RWPE2 (cell line): ENCODE measurements around the gene MED16.
"Not testable (repeated sequence)": the region's sequence is repeated elsewhere in the genome, so short reads cannot be mapped to it uniquely, and the experiment has no call there.

Experiments
- ATAC-seq: fragments of 200-7000 bp; cut with Tn5 transposase; 3 replicates; pipeline ENCODE4 v1.9.1; 2021; ENCODE audit warnings: low read depth
- DNase-seq: peaks from one replicate; pipeline ENCODE4 v3.0.0-alpha.2; 2020; ENCODE audit warnings: low spot score
- H3K27ac ChIP-seq: fragments of 450-650 bp; 2 replicates; pipeline ENCODE4 v1.5.1; 2017; ENCODE audit warnings: mild to moderate bottlenecking; ENCODE audit not compliant: poor library complexity, severe bottlenecking
- H3K27me3 ChIP-seq: fragments of 250-450 bp; sonication (Bioruptor Pico); 2 replicates; pipeline ENCODE4 v1.5.1; 2021; ENCODE audit warnings: mild to moderate bottlenecking, moderate library complexity; ENCODE audit not compliant: insufficient read depth, poor library complexity, severe bottlenecking
- H3K36me3 ChIP-seq: fragments of 250-450 bp; sonication (Bioruptor Pico); 2 replicates; pipeline ENCODE4 v1.5.1; 2020; ENCODE audit warnings: low read depth, mild to moderate bottlenecking, moderate library complexity
- H3K4me1 ChIP-seq: fragments of 250-450 bp; sonication (Bioruptor Pico); 2 replicates; pipeline ENCODE4 v1.5.1; 2021; ENCODE audit warnings: mild to moderate bottlenecking, moderate library complexity; ENCODE audit not compliant: insufficient read depth, poor library complexity, severe bottlenecking
- H3K4me3 ChIP-seq: fragments of 250-450 bp; sonication (Bioruptor Pico); 2 replicates; pipeline ENCODE4 v1.5.1; 2021; ENCODE audit warnings: mild to moderate bottlenecking, moderate library complexity; ENCODE audit not compliant: severe bottlenecking
- H3K9me3 ChIP-seq: fragments of 250-450 bp; sonication (Bioruptor Pico); 2 replicates; pipeline ENCODE4 v1.5.1; 2021; ENCODE audit warnings: mild to moderate bottlenecking, moderate library complexity; ENCODE audit not compliant: severe bottlenecking
- CTCF ChIP-seq: fragments of 450-650 bp; IDR thresholded peaks from one replicate; pipeline ENCODE4 v1.5.1; 2017; ENCODE audit warnings: mild to moderate bottlenecking, moderate library complexity; ENCODE audit not compliant: poor library complexity, severe bottlenecking

Gene MED16

GRCh38 chr19:879711-880438 lies 13.1 kb downstream of the MED16 start:
- H3K9me3 ChIP-seq, result no peaks in the 10 kb centered on the region
- no peaks in the 10 kb centered on the region for H3K27me3 ChIP-seq
- H3K4me1 ChIP-seq, result no peaks in the 10 kb centered on the region
- DNase-seq, result no peak
- no peak for TF ChIP-seq CTCF
- H3K4me3 ChIP-seq, result no peak overlapping the region
- H3K27ac ChIP-seq, result no peak overlapping the region
- H3K36me3 ChIP-seq, result peaks cover 27% of the 10 kb centered on the region
- ATAC-seq, result no peak

- DNase-seq, H3K27ac ChIP-seq, H3K4me1 ChIP-seq, H3K27me3 ChIP-seq, ATAC-seq, H3K4me3 ChIP-seq, H3K9me3 ChIP-seq: not testable (repeated sequence)
- H3K36me3 ChIP-seq, result peaks cover 21% of the 10 kb centered on the region
Observed at GRCh38 chr19:878751-879561, 14.0 kb downstream of the MED16 start.

- not testable (repeated sequence) for DNase-seq, H3K27ac ChIP-seq, H3K9me3 ChIP-seq, H3K4me3 ChIP-seq, H3K4me1 ChIP-seq, H3K27me3 ChIP-seq, ATAC-seq
- peaks cover 23% of the 10 kb centered on the region for H3K36me3 ChIP-seq
Observed at GRCh38 chr19:877992-878660, 14.9 kb downstream of the MED16 start.

- no peak overlapping the region for H3K27ac ChIP-seq
- H3K36me3 ChIP-seq, result peaks cover 13% of the 10 kb centered on the region
Observed at GRCh38 chr19:876780-877314, 16.1 kb downstream of the MED16 start.

GRCh38 chr19:876089-876488 lies 16.9 kb downstream of the MED16 start:
- Histone ChIP-seq H3K27me3 (no peaks in the 10 kb centered on the region), H3K4me3 (no peak overlapping the region), H3K9me3 (no peaks in the 10 kb centered on the region), H3K27ac (no peak overlapping the region), H3K36me3 (peaks cover 7% of the 10 kb centered on the region; the same call in 1 of the 2 replicates), H3K4me1 (peaks cover 8% of the 10 kb centered on the region)
- DNase-seq (no peak), ATAC-seq (no peak)
- no peak for TF ChIP-seq CTCF

More at GRCh38 chr19:876780-877314, 16.1 kb downstream of the MED16 start:
- Histone ChIP-seq H3K4me3 (no peak overlapping the region), H3K27me3 (no peaks in the 10 kb centered on the region), H3K9me3 (no peaks in the 10 kb centered on the region), H3K4me1 (peaks cover 8% of the 10 kb centered on the region)
- DNase-seq (no peak), ATAC-seq (no peak)
- TF ChIP-seq CTCF, result no peak
